Measurements from ENCODE around the gene CTBP2.

Gene CTBP2

DNA sequence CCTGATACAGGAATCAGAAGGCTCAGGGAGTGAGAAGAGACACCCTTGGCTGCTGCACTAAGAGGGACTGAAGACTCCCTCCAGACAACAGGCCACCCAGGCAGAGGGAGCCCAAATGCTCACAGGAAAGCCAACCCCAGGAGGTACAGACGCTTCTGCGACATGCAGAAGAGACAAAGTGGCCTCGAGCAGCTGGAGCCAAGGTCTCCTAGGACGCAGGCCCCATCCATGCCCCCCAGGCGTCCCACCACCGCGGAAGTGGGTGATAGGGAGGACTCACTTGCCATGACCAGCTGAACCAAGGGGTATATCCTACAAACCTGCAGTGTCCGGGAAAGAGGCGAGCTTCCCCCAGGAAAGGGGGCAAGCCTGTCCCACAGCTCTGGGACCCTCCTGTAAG is 56.9 kb downstream of the CTBP2 start:
- DNase-seq (ENCODE audit: low read depth) = no peak
- no peak for TF ChIP-seq CTCF (conservative IDR thresholded peaks at IDR 0.05; ENCODE audit: control insufficient read depth, insufficient read depth, low read depth, low read length)
- H3K4me3 ChIP-seq (ENCODE audit: control insufficient read depth, low read depth, low read length) = no peak overlapping the region

DNA sequence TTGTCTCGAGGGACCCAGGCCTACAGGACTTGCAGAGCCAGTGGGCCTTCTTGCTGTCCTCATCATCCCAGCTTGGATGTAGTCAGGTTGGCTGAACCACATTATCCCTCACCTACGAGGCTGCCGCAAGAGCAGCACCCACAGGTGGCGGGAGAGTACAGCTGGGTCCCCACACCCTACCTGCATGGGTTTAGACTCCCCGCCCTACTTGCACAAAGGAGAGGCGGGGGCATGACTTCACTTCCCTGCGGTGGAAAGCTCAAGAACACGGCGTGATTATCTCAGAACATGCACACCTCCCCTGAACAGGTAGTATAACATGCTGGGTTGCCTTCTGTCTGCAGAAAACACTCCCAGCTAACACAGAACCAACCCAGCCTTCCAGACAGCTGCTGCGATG is 57.5 kb downstream of the CTBP2 start:
- no peak for TF ChIP-seq CTCF (conservative IDR thresholded peaks at IDR 0.05; ENCODE audit: control insufficient read depth, insufficient read depth, low read depth, low read length)
- no peak for DNase-seq (ENCODE audit: low read depth)
- no peak overlapping the region for H3K4me3 ChIP-seq (ENCODE audit: control insufficient read depth, low read depth, low read length)

DNA sequence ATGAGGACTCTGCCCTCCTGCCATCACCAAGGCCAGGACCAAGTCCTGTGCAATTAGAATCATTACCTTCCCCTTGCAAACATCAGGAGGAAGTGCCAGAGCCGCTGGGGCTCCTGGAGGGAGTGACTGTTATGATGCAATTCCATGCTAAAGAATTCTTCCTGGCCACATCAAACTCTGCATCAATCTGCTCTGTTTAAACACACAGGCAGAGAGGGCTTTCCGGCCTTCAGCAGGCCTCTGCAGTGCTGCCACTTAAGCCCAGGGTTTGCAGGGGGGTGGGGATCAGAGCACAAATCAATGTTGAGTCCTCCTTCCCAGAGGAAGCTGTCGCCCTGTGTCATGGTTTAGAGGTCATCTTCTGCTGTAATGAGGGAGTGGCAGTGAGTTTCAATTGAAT is 58.1 kb downstream of the CTBP2 start:
- TF ChIP-seq CTCF (conservative IDR thresholded peaks at IDR 0.05; ENCODE audit: control insufficient read depth, insufficient read depth, low read depth, low read length) = no peak
- DNase-seq (ENCODE audit: low read depth) = peak; percentile 29
- H3K4me3 ChIP-seq (ENCODE audit: control insufficient read depth, low read depth, low read length) = no peak overlapping the region

- no peak for DNase-seq (ENCODE audit: low read depth)
These were observed 58.8 kb downstream of the CTBP2 start for GRCh38 chr10:125101581-125101980.

DNA sequence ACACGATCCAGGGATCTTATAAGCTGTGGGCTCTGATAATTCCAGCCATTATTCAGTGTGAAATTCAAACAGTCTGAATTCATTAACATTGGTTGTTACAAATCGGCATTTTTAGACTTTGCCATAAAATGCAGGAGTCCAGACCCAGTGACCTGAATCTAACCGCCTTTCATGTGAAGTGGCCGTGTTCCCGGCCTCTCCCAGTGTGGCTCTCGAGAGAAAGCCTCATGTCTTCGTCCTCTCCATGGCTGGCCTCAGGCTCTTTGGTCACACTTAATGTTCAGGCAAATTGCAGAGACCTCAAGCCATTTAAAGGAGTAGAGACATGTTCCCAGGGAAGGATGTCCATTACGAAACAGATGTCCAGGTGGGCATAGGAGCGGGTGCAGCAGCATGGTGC is 59.3 kb downstream of the CTBP2 start:
- no peak for TF ChIP-seq CTCF (conservative IDR thresholded peaks at IDR 0.05; ENCODE audit: control insufficient read depth, insufficient read depth, low read depth, low read length)
- no peak overlapping the region for H3K4me3 ChIP-seq (ENCODE audit: control insufficient read depth, low read depth, low read length)
- DNase-seq (ENCODE audit: low read depth) = no peak

More at GRCh38 chr10:125101581-125101980, 58.8 kb downstream of the CTBP2 start:
- no peak overlapping the region for H3K4me3 ChIP-seq (ENCODE audit: control insufficient read depth, low read depth, low read length)
- TF ChIP-seq CTCF (conservative IDR thresholded peaks at IDR 0.05; ENCODE audit: control insufficient read depth, insufficient read depth, low read depth, low read length) = no peak

GRCh38 chr10:125097409-125098070 is 62.8 kb downstream of the CTBP2 start:
- DNase-seq (ENCODE audit: low read depth) = no peak
- H3K4me3 ChIP-seq (ENCODE audit: control insufficient read depth, low read depth, low read length) = no peak overlapping the region
- TF ChIP-seq CTCF (conservative IDR thresholded peaks at IDR 0.05; ENCODE audit: control insufficient read depth, insufficient read depth, low read depth, low read length) = no peak

DNA sequence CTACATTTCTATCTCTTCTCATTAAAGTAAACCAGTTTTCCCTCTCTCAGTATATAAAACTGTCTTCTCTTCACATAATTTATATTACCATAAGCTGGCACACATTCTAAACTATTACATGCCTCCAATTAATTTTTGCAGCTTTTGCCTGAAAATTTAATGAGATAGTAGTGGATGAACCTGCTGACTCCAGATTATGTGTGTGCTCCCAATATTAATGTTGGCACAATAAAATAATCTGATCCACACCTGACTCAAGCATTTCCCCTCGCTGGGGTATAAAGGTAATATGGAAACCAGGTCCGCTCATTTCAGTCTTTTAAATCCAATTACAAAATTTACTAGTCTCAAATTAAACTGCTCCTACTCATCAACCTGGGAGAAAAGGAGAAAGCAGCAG is 63.4 kb downstream of the CTBP2 start:
- no peak overlapping the region for H3K4me3 ChIP-seq (ENCODE audit: control insufficient read depth, low read depth, low read length)
- no peak for TF ChIP-seq CTCF (conservative IDR thresholded peaks at IDR 0.05; ENCODE audit: control insufficient read depth, insufficient read depth, low read depth, low read length)
- no peak for DNase-seq (ENCODE audit: low read depth)

All from fibroblast of mammary gland (primary cell).